Measurements from ENCODE around the gene ZNF74.
A peak's percentile ranks its signal among the peaks of the same experiment; 100 is the strongest.
"Not testable (repeated sequence)": the region's sequence is repeated elsewhere in the genome, so short reads cannot be mapped to it uniquely, and the experiment has no call there.

Gene ZNF74

DNA sequence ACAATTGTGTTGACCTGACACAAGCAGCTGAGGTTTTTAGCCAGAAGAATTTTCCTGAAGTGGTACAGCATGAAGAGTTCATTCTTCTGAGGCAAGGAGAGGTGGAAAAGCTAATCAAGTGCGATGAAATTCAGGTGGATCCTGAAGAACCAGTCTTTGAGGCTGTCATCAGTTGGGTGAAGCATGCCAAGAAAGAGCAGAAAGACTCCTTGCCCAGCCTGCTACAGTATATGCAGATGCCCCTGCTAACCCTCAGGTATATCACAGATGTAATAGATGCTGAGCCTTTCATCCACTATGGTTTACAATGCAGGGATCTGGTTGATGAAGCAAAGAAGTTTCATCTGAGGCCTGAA lies 56.6 kb downstream of the ZNF74 start:
- no peak for DNase-seq

- DNase-seq = not testable (repeated sequence)
These were observed 57.3 kb downstream of the ZNF74 start for GRCh38 chr22:20451129-20451778.

DNA sequence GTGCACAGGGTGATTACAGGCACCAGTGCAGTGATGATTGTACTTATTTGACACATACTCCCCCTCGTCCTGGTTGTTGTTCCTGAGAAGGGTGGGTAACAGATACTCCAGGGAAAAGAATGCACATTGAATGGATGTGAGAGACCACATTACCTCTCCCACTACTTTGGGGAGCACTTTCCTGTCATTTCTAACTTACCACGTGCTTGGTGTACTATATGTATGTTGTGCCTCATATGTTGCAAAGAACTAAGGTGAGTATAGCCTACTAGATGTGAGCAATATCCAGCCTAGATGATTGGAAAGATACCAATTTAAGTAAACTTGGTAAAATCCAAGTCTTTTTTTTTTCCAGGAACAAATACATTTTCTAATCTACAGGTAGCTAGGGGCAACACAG lies 58.0 kb downstream of the ZNF74 start:
- no peak for DNase-seq

GRCh38 chr22:20453222-20453621 lies 59.3 kb downstream of the ZNF74 start:
- DNase-seq = no peak

DNA sequence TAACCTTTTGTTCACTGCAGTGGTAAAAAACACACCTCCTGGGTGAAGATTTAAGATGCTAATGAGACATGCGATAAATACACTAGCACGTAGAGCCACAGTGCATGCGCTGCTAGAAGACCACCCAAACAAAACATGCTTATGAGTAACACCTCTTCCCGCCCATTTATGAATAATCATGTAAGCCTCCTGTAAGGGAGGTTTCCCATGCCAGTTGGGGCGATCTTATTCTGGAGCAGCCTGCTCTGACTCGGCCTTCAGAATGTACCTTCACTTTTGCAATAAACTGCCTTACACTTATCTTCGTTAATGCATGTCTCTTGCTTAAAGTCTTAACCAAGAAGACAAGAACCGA lies 61.7 kb downstream of the ZNF74 start:
- no peak for DNase-seq

DNA sequence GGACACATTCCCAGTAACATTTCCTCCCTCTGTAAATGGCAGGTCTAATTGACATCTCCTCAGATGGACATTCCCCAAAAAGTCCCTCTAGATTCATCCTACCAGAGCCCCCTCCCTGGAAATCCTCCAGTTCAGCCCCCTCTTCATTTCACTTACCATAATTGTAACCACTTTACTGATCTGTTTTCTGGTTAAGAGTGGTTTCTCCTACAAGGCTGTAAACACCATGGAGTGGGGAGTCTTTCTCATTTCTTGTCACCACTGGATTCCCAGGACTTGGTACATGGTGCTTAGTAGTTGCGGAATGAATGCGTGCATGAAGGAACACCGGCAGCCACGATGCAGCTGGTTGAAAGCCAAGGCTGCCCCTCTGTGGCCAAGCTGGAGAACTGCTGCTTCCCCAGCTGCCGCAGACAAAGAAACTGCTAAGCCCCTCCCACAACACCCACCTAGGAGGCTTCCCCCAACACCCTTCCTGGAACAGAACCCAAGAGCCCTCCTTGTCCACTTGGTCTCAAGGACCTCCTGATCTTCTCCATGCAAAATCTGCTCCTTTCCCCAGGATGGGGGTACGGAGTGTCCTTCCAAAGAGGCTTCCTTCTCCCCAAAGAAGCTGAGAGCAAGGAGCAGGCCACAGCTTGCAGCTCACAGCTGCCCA lies 62.2 kb downstream of the ZNF74 start:
- peak; percentile 60 for DNase-seq

DNA sequence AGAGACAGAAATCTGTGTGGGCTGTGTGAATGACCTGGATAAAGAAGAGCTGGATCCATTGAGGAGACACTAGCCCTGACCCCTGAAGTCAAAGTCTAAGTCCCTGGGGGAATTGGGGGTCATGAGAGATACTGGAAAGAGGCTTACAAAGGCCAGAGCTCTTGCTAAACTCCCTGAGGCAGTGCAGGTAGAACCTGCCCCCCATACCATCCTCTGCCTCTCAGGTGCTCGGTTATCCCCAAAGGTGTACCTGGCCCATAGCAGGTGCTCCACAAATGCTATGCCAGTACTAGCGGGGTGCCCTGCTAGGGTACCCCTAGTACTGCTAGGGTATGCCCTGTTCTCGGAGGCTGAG lies 62.7 kb downstream of the ZNF74 start:
- no peak for DNase-seq

GRCh38 chr22:20457506-20458240 lies 63.7 kb downstream of the ZNF74 start:
- no peak for DNase-seq

Data from NCI-H510A treated with DMSO at 0.1 percent for 48 hours (cell line).